SH-SY5Y (cell line): ENCODE measurements around the gene CPLX1.

ENCODE experiments used
- GATA2 ChIP-seq: IDR thresholded peaks from 2 replicates; pipeline ENCODE4 v1.6.1; 2011; ENCODE audit warnings: mild to moderate bottlenecking, low read depth, low read length
- GATA3 ChIP-seq: IDR thresholded peaks from 2 replicates; pipeline ENCODE4 v1.6.1; 2011; ENCODE audit warnings: low read depth, mild to moderate bottlenecking, low read length, moderate library complexity

- TF ChIP-seq GATA2 (no peak), GATA3 (no peak)
Measured at GRCh38 chr4:860561-860960, 34.6 kb upstream of the CPLX1 start.
